Measurements from ENCODE around the gene NFKBIE.

GRCh38 chr6:44298864-44299263 is 33.5 kb upstream of the NFKBIE start:
- TF ChIP-seq POLR2AphosphoS5 (IDR thresholded peaks at IDR 0.05) (no peak), EP300 (IDR thresholded peaks at IDR 0.05) (no peak), POLR2A (IDR thresholded peaks at IDR 0.05) (no peak), CTCF (IDR thresholded peaks at IDR 0.05) (no peak)
